Neural progenitor cell (in vitro differentiated cells): ENCODE measurements around the gene RCSD1.

Experiments used
- EZH2 ChIP-seq: fragments of 200-600 bp; sonication (generic); IDR thresholded peaks from 2 replicates; pipeline ENCODE4 v1.6.1; 2017; ENCODE audit warnings: antibody characterized with exemption, mild to moderate bottlenecking, moderate library complexity
- EZH2phosphoT487 ChIP-seq: fragments of 200-600 bp; sonication (generic); IDR thresholded peaks from 2 replicates; pipeline ENCODE4 v1.6.1; 2017; ENCODE audit warnings: antibody characterized with exemption
- TF ChIP-seq, protein P1 (sequence below): fragments of 200-600 bp; sonication (generic); IDR thresholded peaks from 2 replicates; pipeline ENCODE4 v1.5.1; 2017; ENCODE audit warnings: antibody characterized with exemption, mild to moderate bottlenecking

DNA sequence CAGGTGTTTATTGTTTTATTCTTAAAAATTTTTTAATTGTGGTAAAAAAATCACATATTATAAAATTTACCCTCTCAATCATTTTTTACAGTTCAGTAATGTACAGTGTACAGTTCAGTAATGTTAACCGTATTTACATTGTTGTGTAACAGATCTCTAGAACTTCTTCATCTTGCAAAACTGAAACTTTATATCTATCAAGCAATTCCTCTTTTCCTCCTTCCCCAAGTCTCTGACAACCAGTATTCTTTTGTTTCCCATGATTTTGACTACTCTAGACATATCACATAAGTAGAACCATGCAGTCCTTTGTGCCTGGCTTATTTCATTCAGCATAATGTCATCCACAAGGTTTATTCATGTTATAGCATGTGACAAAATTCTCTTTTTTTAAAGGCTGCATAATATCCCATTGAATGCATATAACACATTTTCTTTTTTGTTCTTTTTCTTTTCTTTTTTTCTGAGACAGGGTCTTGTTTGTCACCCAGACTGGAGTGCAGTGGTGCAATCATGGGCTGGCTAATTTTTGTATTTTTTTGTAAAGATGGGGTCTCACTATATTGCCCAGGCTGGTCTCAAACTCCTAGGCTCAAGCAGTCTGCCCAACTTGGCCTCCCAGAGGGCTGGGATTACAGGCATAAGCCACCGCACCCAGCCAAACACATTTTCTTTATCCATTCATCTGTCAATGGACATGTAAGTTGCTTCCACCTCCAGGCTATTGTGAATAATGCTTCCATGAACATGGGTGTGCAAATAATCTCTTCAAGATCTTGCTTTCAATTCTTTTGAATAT, 17.2 kb upstream of the RCSD1 start:
- TF ChIP-seq, protein P1, sequence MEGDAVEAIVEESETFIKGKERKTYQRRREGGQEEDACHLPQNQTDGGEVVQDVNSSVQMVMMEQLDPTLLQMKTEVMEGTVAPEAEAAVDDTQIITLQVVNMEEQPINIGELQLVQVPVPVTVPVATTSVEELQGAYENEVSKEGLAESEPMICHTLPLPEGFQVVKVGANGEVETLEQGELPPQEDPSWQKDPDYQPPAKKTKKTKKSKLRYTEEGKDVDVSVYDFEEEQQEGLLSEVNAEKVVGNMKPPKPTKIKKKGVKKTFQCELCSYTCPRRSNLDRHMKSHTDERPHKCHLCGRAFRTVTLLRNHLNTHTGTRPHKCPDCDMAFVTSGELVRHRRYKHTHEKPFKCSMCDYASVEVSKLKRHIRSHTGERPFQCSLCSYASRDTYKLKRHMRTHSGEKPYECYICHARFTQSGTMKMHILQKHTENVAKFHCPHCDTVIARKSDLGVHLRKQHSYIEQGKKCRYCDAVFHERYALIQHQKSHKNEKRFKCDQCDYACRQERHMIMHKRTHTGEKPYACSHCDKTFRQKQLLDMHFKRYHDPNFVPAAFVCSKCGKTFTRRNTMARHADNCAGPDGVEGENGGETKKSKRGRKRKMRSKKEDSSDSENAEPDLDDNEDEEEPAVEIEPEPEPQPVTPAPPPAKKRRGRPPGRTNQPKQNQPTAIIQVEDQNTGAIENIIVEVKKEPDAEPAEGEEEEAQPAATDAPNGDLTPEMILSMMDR, result no peak
- TF ChIP-seq EZH2, result no peak
- TF ChIP-seq EZH2phosphoT487, result no peak
